NCI-H1417 treated with DMSO at 0.1 percent for 48 hours (cell line): Measurements from ENCODE around the gene COASY.
A peak's percentile ranks its signal among the peaks of the same experiment; 100 is the strongest.

ENCODE experiments used
- DNase-seq: peaks from one replicate; lab custom pipeline; 2025; lab: John Stamatoyannopoulos, UW

Gene COASY

GRCh38 chr17:42561897-42562387, at the start of gene COASY:
COASY (plus strand) TSS chr17:42562148; CDS start chr17:42562623, 475 bp downstream.
- peak; percentile 84 for DNase-seq

- DNase-seq: no peak
Measured at GRCh38 chr17:42512246-42512645, 49.7 kb upstream of the COASY start.

GRCh38 chr17:42512733-42513251, 49.2 kb upstream of the COASY start:
- DNase-seq: no peak

GRCh38 chr17:42513686-42514085, 48.3 kb upstream of the COASY start:
- no peak for DNase-seq

DNA sequence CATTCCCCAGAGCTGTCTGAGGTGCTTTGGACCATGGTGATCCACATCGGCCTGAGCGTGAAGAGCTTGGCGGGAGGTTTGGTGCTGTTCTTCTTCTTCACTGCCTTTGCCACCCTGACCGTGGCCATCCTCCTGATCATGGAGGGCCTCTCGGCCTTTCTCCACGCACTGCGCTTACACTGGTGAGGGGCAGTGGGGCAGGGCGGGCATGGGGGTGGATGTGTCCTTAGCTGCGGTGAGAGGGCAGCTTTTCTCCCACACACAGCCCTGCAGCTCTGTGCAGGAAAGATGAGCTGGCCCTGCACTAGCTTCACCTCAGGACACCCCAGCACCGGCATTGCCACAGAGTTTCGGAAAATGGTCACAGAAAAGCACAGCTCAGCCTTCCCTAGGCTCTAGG, 47.7 kb upstream of the COASY start:
- no peak for DNase-seq

DNA sequence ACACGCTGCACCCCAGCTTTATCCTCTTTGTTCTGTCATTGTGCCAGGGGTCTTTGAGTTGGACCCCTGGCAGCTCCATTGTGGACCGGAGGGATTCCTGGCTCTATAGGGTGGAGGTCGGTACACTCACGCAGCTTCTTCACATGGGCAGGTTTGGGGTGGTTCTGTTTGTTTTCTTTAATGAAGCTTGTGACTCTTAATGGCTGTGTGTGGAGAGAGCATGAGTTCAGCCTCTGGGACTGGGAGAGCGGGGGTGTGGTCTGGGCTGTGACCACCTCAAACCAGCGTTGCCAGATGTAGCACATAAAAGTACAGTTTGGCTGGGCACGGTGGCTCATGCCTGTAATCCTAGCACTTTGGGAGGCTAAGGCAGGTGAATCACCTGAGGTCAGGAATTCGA, 47.1 kb upstream of the COASY start:
- no peak for DNase-seq

- no peak for DNase-seq
Measured at GRCh38 chr17:42517516-42517915, 44.4 kb upstream of the COASY start.

- DNase-seq: no peak
Measured at GRCh38 chr17:42518046-42518754, 43.7 kb upstream of the COASY start.

GRCh38 chr17:42518755-42519545, 43.0 kb upstream of the COASY start:
- no peak for DNase-seq

- DNase-seq: no peak
Measured at GRCh38 chr17:42519546-42520491, 42.1 kb upstream of the COASY start.

- no peak for DNase-seq
Measured at GRCh38 chr17:42520540-42520951, 41.4 kb upstream of the COASY start.

GRCh38 chr17:42521036-42521435, 40.9 kb upstream of the COASY start:
- DNase-seq: no peak

GRCh38 chr17:42521666-42522262, 40.2 kb upstream of the COASY start:
- DNase-seq: no peak

DNA sequence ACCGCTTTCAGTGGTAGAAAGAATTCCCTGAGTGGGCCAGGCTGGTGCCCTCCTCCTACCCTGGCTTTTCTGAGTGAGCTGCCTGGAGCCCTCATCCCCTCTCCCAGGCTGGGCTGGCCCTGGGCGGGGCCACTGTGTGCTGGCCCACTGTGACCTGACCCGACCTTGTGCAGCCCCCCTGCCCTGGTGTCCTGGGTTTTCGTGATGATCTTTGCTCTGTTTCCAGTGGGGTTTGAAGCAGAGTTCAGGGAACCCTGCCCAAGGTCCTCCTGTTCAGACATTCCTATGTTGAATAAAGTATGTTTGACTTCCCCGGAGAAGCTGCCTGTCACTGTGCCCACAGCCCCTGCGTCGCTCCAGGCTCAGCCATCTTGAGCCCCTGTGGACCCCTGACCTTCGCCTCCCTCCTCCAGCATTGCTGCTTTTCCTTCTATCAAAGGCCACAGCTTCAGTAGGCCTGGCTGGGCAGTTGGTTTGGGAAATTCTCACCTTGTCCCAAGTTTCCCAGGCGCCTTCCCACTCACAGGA, 39.6 kb upstream of the COASY start:
- DNase-seq: no peak

DNA sequence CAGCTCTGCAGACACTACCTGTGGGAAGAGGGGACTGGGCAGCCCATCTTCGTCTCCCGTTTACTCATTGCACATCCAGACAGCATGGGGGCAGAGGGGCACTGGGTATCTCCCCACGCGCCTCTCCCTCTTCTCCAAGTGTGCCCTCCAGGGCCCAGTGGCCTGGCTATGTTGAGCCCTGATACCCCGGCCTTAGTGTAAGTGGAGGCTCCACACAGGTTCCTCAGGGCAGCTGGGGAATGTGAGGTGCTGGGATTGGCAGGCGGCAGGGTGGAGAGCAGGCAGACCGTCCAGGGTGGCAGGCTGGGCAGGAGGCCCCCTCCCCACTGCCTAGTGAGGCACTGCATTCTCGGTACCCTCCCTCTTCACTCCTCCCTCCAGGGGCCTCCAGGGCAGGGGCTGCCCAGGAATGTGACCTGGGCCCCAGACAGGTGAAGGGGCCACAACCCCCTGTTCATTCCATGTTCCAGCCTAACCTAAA, 39.1 kb upstream of the COASY start:
- DNase-seq: no peak

DNA sequence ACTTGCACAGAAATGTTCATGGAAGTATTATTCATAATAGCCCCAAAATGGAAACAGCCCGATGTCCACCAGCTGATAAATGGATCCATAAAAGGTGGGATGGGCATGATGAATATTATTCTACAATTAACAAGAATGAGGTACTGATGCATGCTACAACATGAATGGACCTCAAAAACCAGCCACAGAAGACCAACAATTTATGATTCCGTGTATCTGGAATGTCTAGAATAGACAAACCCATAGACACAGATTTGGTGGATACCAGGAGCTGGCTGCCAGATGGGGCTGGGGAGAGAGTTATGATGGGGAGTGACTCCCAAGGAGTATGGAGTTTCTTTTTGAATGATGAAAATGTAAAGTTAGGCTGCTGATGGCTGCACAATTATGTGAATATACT, 36.7 kb upstream of the COASY start:
- DNase-seq: no peak

DNA sequence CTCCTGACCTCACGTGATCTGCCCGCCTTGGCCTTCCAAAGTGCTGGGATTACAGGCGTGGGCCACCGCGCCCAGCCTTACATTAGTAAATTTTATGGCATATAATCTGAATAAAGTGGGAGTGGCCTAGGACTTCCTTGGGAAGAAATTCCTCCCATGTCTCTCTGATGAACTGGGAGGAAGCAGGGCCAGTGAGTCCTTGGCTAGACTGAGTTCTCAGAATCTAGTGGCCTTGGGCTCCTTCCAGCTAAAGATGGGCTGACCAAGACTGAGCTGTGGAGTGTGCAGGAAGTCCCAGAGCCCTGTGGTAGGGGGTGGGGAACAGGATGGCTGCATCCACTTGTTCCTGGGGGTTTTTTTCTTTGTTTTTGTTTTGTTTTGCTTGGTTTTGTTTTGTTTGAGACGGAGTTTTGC, 35.9 kb upstream of the COASY start:
- no peak for DNase-seq

- no peak for DNase-seq
Measured at GRCh38 chr17:42527932-42528331, 34.0 kb upstream of the COASY start.

GRCh38 chr17:42529061-42529460, 32.9 kb upstream of the COASY start:
- no peak for DNase-seq

DNA sequence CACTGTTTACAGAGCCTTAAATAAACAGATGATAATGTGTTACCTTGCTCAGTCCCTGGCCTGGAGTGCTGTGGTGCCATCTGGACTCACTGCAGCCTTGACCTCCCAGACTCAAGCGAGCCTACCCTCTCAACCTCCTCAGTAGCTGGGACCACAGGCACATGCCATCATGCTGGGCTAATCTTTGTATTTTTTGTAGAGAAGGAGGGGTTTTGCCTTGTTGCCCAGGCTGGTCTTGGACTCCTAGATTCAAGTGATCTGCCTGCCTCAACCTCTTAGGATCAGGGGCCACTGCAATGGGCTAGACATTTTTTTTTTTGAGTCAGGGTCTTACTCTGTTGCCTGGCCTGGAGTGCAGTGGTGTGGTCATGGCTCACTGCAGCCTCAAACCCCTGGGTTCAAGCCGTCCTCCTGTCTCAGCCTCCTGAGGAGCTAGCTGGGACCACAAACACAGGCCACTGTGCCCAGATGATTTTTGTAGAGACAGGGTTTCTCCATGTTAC, 30.9 kb upstream of the COASY start:
- no peak for DNase-seq
